Pancreas (tissue), 10 donors: ENCODE measurements around the gene ASGR1. TPM values are rescaled to one million over a fixed set of nuclear protein-coding genes. Genes with fewer than 3 reads are reported as not detected.

Experiments used
- ATAC-seq, 4 donors: fragments of 200-7000 bp; cut with Tn5 transposase; one replicate each; pipeline versions ENCODE4 v1.8.0 to v1.9.1; 2020; ENCODE audit warnings: mild to moderate bottlenecking in 4 of 4, moderate library complexity in 4 of 4
- DNase-seq, 6 donors: peaks; one replicate each; pipeline ENCODE4 v3.0.0-alpha.2; 2020
- FAIRE-seq: peaks from 2 replicates; lab custom pipeline; 2012; peaks lifted over from hg19 to GRCh38; lab: Jason Lieb, UNC
- H3K27ac ChIP-seq, 4 donors: fragments of 200-600 bp; sonication (generic); 1 replicate in 3 of 4; 2 replicates in 1 of 4; pipeline versions ENCODE4 v1.5.0 to v1.8.0; 2020
- H3K27me3 ChIP-seq, 4 donors: fragments of 200-600 bp; one replicate each; pipeline ENCODE4 v1.8.0; 2021
- H3K36me3 ChIP-seq, 3 donors: fragments of 200-600 bp; sonication (generic) in 1 of 3; one replicate each; pipeline versions ENCODE4 v1.5.0 to v1.8.0; 2020 to 2021
- H3K4me1 ChIP-seq, 3 donors: fragments of 200-600 bp; one replicate each; pipeline ENCODE4 v1.8.0; 2021
- H3K4me3 ChIP-seq, 4 donors: fragments of 200-600 bp; sonication (generic) in 2 of 4; one replicate each; pipeline versions ENCODE4 v1.5.0 to v1.8.0; 2020 to 2021
- H3K9me3 ChIP-seq, 4 donors: fragments of 200-600 bp; one replicate each; pipeline ENCODE4 v1.8.0; 2021
- WGBS, 2 donors: extraction: QIAGEN DNeasy Blood & Tissue Kit; methylation state at CpG; one replicate each; pipeline ENCODE4 v1.1.7; 2013; 5-methylcytosine and 5-hydroxymethylcytosine counted together
- intact Hi-C, 3 donors: fragments of 100-400 bp; cut with DNase I; formaldehyde crosslinking; loops; one replicate each; pipeline versions ENCODE4 v1.11.1 to v1.14.2; 2022
- polyA plus RNA-seq, 2 donors: library from polyadenylated mRNA; stranded (reverse); fragments of 200-250 nt; gene quantifications; one replicate each; pipeline ENCODE4 v1.2.3, GENCODE V29; 2013
- total RNA-seq, 6 donors: library from RNA; stranded (reverse); fragmentation: NEBNext Ultra II Directional in 4 of 6; extraction: Animal tissue kit (Norgen Biotek cat#: 25700) in 4 of 6; gene quantifications; one replicate each; pipeline versions ENCODE4 v1.2.1 to v1.2.4, GENCODE V29; 2021 to 2023
- TF ChIP-seq, protein P1 (sequence below), 4 donors: fragments of 200-600 bp; sonication (generic) in 3 of 4; IDR thresholded peaks; one replicate each; pipeline versions ENCODE4 v1.5.0 to v1.8.0; 2021; ENCODE audit warnings: antibody characterized with exemption in 4 of 4
- donor health status: healthy with polysubstance abuse.
- donor health status: DM: no; HTN: no; CAD: no; lungs with moderate emphysema.
- donor health status: DM: no; HTN: no; CAD: no.
- donor health status: control.
- donor health status: control.
- donor health status: Bipolar disorder and iron deficiency.
- donor health status: DM: yes; HTN: yes; CAD: no.
- donor health status: DM: no; HTN: no; CAD: no.
- donor health status: DM: no; HTN: no; CAD: no.
- donor health status: DM: yes; HTN: yes; CAD: no.

The ASGR1 gene
- total and polyA plus RNA-seq, 8 donors: 0.28 to 2.6 (median 0.64) TPM; not detected in 1

- H3K36me3 ChIP-seq: peaks cover 11 to 32% (median 16%) of the 10 kb centered on the region in 3 donors
- WGBS, 2 donors: 17 to 18% methylated on average over 12 of the region's 12 CpGs
- no peaks in the 10 kb centered on the region for H3K9me3 ChIP-seq
- TF ChIP-seq, protein P1, sequence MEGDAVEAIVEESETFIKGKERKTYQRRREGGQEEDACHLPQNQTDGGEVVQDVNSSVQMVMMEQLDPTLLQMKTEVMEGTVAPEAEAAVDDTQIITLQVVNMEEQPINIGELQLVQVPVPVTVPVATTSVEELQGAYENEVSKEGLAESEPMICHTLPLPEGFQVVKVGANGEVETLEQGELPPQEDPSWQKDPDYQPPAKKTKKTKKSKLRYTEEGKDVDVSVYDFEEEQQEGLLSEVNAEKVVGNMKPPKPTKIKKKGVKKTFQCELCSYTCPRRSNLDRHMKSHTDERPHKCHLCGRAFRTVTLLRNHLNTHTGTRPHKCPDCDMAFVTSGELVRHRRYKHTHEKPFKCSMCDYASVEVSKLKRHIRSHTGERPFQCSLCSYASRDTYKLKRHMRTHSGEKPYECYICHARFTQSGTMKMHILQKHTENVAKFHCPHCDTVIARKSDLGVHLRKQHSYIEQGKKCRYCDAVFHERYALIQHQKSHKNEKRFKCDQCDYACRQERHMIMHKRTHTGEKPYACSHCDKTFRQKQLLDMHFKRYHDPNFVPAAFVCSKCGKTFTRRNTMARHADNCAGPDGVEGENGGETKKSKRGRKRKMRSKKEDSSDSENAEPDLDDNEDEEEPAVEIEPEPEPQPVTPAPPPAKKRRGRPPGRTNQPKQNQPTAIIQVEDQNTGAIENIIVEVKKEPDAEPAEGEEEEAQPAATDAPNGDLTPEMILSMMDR (IDR thresholded peaks at IDR 0.05): no peak
- peak overlapping the region; percentile 45 to 100 (median 94) for H3K4me3 ChIP-seq
- H3K27me3 ChIP-seq: no peaks in the 10 kb centered on the region
- H3K4me1 ChIP-seq: peaks cover 12 to 25% (median 14%) of the 10 kb centered on the region in 3 donors
- intact Hi-C loops: no loop called here
- no peak for DNase-seq
- no peak for ATAC-seq
- peak overlapping the region; percentile 97 to 100 (median 100) for H3K27ac ChIP-seq
- FAIRE-seq: no peak
These were observed 40.1 kb upstream of the ASGR1 start for GRCh38 chr17:7219229-7219811.

DNA sequence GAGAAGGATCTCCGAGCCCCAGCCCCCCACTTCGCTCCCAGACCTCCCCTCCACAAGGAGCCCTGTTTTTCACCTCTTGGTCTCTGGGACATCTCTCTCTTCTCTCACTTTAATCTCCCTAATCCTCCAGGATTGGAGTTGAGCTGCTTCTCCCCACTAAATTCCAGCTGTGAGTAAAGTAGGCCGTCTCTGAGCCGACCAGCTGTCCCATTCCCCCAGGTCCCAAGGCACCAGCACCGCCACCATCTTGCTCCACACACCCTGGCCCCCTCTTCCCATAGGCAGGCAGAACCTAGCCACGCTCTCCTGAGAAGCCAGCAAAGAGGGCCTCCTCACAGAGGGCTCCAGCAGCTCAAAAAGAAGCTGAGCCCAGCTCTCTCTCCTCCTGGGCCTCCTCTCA is 39.6 kb upstream of the ASGR1 start:
- no peak for FAIRE-seq
- Histone ChIP-seq H3K4me3 (no peak overlapping the region), H3K9me3 (no peaks in the 10 kb centered on the region), H3K36me3 (peaks cover 11 to 26% (median 16%) of the 10 kb centered on the region in 3 donors), H3K27me3 (no peaks in the 10 kb centered on the region), H3K4me1 (peaks cover 12 to 25% (median 14%) of the 10 kb centered on the region in 3 donors), H3K27ac (no peak overlapping the region)
- peak in 2 of 6 donors; percentile 38 to 48 for DNase-seq
- no peak for ATAC-seq
- 76 to 95% methylated on average over 5 to 6 of the region's 6 CpGs for WGBS, 2 donors
- TF ChIP-seq, protein P1 (IDR thresholded peaks at IDR 0.05): no peak
- intact Hi-C loops: no loop called here

DNA sequence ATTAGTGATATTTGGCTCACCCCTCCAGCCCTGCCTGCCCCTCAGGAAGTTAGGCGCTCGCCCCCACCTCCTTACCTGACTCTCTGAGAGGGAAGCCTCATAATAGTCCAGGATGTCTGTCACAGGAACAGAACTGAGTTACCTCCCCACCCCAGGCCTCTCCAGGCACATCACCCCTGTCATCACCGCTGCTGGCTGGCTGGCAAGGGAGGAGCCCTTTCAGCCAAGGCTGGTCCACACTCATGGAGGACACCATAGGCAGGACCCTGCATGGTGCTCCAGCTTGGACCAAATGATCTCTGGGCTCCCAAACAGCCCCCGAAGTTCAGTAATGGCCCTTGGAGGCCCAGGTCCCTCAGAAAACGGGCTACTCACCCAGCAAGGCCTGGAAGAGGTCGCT is 39.0 kb upstream of the ASGR1 start:
- TF ChIP-seq, protein P1 (IDR thresholded peaks at IDR 0.05): no peak
- intact Hi-C loops: no loop called here
- H3K4me3 ChIP-seq: no peak overlapping the region
- peaks cover 7 to 20% (median 10%) of the 10 kb centered on the region in 3 donors for H3K36me3 ChIP-seq
- FAIRE-seq (no peak), ATAC-seq (no peak), DNase-seq (peak in 2 of 6 donors; percentile 46 to 55)
- peak overlapping the region in 1 of 4 donors; percentile 44 for H3K27ac ChIP-seq
- WGBS, 2 donors: 66 to 73% methylated on average over 6 of the region's 6 CpGs
- peaks cover 12 to 25% (median 14%) of the 10 kb centered on the region in 3 donors for H3K4me1 ChIP-seq
- H3K27me3 ChIP-seq: no peaks in the 10 kb centered on the region
- no peaks in the 10 kb centered on the region for H3K9me3 ChIP-seq

DNA sequence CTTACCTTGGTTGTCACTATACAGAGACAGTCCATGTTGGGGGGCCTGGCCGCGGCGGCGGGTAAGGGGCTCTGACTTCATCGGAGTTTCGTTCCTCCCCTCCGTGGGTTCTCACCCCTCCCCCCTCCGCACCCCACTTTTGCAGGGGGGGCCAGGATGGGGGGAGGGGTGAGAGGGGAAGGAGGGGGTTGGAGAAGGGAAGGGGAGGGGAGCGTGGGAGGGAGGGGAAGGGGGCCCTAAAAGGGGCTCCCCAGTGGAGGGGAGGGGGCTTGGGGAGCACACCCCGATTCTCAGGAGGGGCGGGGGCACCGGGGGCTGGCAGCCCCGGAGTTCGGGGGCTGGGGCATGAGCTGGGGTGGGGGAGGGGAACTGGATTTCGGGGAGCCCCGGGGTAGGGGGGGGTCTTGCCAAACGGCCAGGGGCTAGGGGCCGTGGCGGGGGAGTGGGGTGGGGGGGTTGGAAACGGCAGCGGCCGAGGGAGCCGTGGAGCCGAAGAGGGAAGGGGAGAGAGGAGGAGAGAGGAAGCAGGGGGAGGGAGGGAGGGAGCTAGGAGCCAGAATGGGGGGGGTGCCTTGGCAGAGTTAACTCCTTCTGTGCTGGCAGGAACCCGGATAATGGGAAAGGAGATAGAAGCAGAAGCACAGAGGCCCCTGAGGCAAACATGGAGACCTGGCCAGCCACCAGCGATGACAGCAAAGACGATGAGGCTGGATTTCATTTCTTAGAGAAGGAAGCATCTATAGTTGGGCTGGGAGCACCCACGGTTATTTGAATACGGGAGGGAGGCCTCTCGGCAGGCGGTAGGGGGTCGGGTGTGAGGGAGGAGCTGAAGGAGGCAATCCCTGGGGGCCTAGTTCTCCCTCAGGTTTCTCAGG is 38.2 kb upstream of the ASGR1 start:
- Histone ChIP-seq H3K36me3 (peaks cover 2 to 12% (median 2%) of the 10 kb centered on the region in 3 donors), H3K27ac (peak overlapping the region in 1 of 4 donors; percentile 44), H3K9me3 (no peaks in the 10 kb centered on the region), H3K4me1 (peaks cover 12 to 24% (median 14%) of the 10 kb centered on the region in 3 donors), H3K27me3 (no peaks in the 10 kb centered on the region), H3K4me3 (peak overlapping the region in 1 of 4 donors; percentile 32)
- ATAC-seq (no peak), FAIRE-seq (no peak), DNase-seq (peak in 4 of 6 donors; percentile 45 to 74 (median 60))
- 8 to 9% methylated on average over 31 to 32 of the region's 32 CpGs for WGBS, 2 donors
- TF ChIP-seq, protein P1 (IDR thresholded peaks at IDR 0.05): no peak
- intact Hi-C loops: no loop called here
